ENCODE results near the gene AKR1B1. TPM values are rescaled to one million over a fixed set of nuclear protein-coding genes. Genes with fewer than 3 reads are reported as not detected.

AKR1B1 gene
- total and polyA plus RNA-seq, 2 of the 13 experiments (the other 11 are each of a cell fraction or from before 2014, with no cell fraction given), result 89.9 to 133 TPM

- peak; percentile 97 for TF ChIP-seq HIC2 (CRISPR knock-in tag; IDR thresholded peaks at IDR 0.05; ENCODE audit: low read depth)
- no peak for TF ChIP-seq ISX (CRISPR knock-in tag; conservative IDR thresholded peaks at IDR 0.05)
- TF ChIP-seq CEBPG (CRISPR knock-in tag; IDR thresholded peaks at IDR 0.05), result peak; percentile 7; the same call in 1 of the 2 replicates
- peak in 1 of 2 experiments; percentile 14; a peak in 1 of 4 replicates for TF ChIP-seq ATF4 (CRISPR knock-in tag; IDR thresholded peaks at IDR 0.05)
- no peak for TF ChIP-seq FOXA1 (IDR thresholded peaks at IDR 0.05)
- peak; percentile 62 for TF ChIP-seq FOXA1 (CRISPR knock-in tag; IDR thresholded peaks at IDR 0.05)
- 0 out of 2 replicates have a peak, but pooled peaks have one; percentile 62 for TF ChIP-seq AHDC1 (CRISPR knock-in tag; IDR thresholded peaks at IDR 0.05; ENCODE audit: borderline replicate concordance)
- TF ChIP-seq RXRA (CRISPR knock-in tag; IDR thresholded peaks at IDR 0.05), result peak; percentile 52; the same call in 1 of the 2 replicates
- TF ChIP-seq ZNF12 (CRISPR knock-in tag; IDR thresholded peaks at IDR 0.05), result no peak; the same call in 1 of the 2 replicates
- peak; percentile 79; the same call in 1 of the 2 replicates for TF ChIP-seq HNRNPL (IDR thresholded peaks at IDR 0.05; ENCODE audit: low read depth, low read length)
- TF ChIP-seq ZBTB8A (CRISPR knock-in tag; IDR thresholded peaks at IDR 0.05; ENCODE audit: borderline replicate concordance, low read depth), result no peak
- peak; percentile 58; the same call in 1 of the 2 replicates for TF ChIP-seq HDAC2 (CRISPR knock-in tag; IDR thresholded peaks at IDR 0.05)
- no peak for TF ChIP-seq MED13 (CRISPR knock-in tag; IDR thresholded peaks at IDR 0.05)
- no peak for TF ChIP-seq ZNF839 (CRISPR knock-in tag; IDR thresholded peaks at IDR 0.05; ENCODE audit: borderline replicate concordance)
- TF ChIP-seq KMT2B (CRISPR knock-in tag; IDR thresholded peaks at IDR 0.05), result no peak
- TF ChIP-seq ZNF710 (CRISPR knock-in tag; IDR thresholded peaks at IDR 0.05; ENCODE audit: borderline replicate concordance), result no peak
- TF ChIP-seq CSRNP2 (CRISPR knock-in tag; conservative IDR thresholded peaks at IDR 0.05; ENCODE audit: low read depth), result no peak
- TF ChIP-seq ZNF121 (CRISPR knock-in tag; IDR thresholded peaks at IDR 0.05), result no peak
- no peak for TF ChIP-seq CHD2 (IDR thresholded peaks at IDR 0.05; ENCODE audit: low read depth, low read length)
These were observed 39.8 kb downstream of the AKR1B1 start (continued) for GRCh38 chr7:134419085-134419484.

All from HepG2 (cell line).